Coronary artery (tissue), 2 donors: ENCODE measurements around the gene AP3S1.
"Not testable (repeated sequence)": the region's sequence is repeated elsewhere in the genome, so short reads cannot be mapped to it uniquely, and the experiment has no call there.

Experiments used
- DNase-seq: peaks from one replicate; pipeline ENCODE4 v3.0.0-alpha.2; 2017; ENCODE audit warnings: low spot score
- H3K27ac ChIP-seq, 2 donors: fragments of 200-600 bp; sonication (generic); one replicate each; pipeline ENCODE4 v1.5.1; 2016 to 2019
- H3K4me3 ChIP-seq: fragments of 200-600 bp; sonication (generic); 2 replicates; pipeline ENCODE4 v1.5.1; 2016; ENCODE audit warnings: mild to moderate bottlenecking, moderate library complexity
- CTCF ChIP-seq: fragments of 200-600 bp; sonication (generic); IDR thresholded peaks from one replicate; pipeline ENCODE4 v1.5.1; 2019; ENCODE audit warnings: antibody characterized with exemption

Gene AP3S1

GRCh38 chr5:115920171-115920725 is 78.5 kb downstream of the AP3S1 start:
- no peak for TF ChIP-seq CTCF
- Histone ChIP-seq H3K27ac (no peak overlapping the region), H3K4me3 (no peak overlapping the region)
- no peak for DNase-seq

GRCh38 chr5:115928578-115929407 is 87.1 kb downstream of the AP3S1 start:
- not testable (repeated sequence) for H3K4me3 ChIP-seq, DNase-seq, H3K27ac ChIP-seq

- not testable (repeated sequence) for H3K27ac ChIP-seq, H3K4me3 ChIP-seq, DNase-seq
Observed at GRCh38 chr5:115930171-115930570, 88.4 kb downstream of the AP3S1 start.

- TF ChIP-seq CTCF = no peak
- DNase-seq = no peak
- H3K4me3 ChIP-seq = no peak overlapping the region
Observed at GRCh38 chr5:115930630-115931337, 89.0 kb downstream of the AP3S1 start.

GRCh38 chr5:115932991-115933390 is 91.3 kb downstream of the AP3S1 start:
- no peak for TF ChIP-seq CTCF
- Histone ChIP-seq H3K4me3 (no peak overlapping the region), H3K27ac (no peak overlapping the region)
- DNase-seq = no peak

More at GRCh38 chr5:115930630-115931337, 89.0 kb downstream of the AP3S1 start:
- H3K27ac ChIP-seq = no peak overlapping the region

GRCh38 chr5:115934388-115934974 is 92.7 kb downstream of the AP3S1 start:
- H3K4me3 ChIP-seq = no peak overlapping the region

GRCh38 chr5:115936031-115936430 is 94.3 kb downstream of the AP3S1 start:
- no peak overlapping the region for H3K27ac ChIP-seq
- TF ChIP-seq CTCF = no peak
- H3K4me3 ChIP-seq = no peak overlapping the region
- DNase-seq = no peak

More at GRCh38 chr5:115934388-115934974, 92.7 kb downstream of the AP3S1 start:
- no peak for TF ChIP-seq CTCF
- H3K27ac ChIP-seq = no peak overlapping the region
- no peak for DNase-seq
